ENCODE data around the gene CYP27A1.
"Not testable (repeated sequence)": the region's sequence is repeated elsewhere in the genome, so short reads cannot be mapped to it uniquely, and the experiment has no call there.

DNA sequence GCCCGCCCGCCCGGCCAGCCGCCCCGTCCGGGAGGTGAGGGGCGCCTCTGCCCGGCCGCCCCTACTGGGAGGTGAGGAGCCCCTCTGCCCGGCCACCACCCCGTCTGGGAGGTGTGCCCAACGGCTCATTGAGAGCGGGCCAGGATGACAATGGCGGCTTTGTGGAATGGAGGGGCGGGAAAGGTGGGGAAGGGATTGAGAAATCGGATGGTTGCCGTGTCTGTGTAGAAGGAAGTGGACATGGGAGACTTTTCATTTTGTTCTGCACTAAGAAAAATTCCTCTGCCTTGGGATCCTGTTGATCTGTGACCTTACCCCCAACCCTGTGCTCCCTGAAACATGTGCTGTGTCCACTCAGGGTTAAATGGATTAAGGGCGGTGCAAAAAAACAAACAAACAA lies 65.0 kb downstream of the CYP27A1 start:
- TF ChIP-seq, protein P1, sequence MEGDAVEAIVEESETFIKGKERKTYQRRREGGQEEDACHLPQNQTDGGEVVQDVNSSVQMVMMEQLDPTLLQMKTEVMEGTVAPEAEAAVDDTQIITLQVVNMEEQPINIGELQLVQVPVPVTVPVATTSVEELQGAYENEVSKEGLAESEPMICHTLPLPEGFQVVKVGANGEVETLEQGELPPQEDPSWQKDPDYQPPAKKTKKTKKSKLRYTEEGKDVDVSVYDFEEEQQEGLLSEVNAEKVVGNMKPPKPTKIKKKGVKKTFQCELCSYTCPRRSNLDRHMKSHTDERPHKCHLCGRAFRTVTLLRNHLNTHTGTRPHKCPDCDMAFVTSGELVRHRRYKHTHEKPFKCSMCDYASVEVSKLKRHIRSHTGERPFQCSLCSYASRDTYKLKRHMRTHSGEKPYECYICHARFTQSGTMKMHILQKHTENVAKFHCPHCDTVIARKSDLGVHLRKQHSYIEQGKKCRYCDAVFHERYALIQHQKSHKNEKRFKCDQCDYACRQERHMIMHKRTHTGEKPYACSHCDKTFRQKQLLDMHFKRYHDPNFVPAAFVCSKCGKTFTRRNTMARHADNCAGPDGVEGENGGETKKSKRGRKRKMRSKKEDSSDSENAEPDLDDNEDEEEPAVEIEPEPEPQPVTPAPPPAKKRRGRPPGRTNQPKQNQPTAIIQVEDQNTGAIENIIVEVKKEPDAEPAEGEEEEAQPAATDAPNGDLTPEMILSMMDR (IDR thresholded peaks at IDR 0.05) = not testable (repeated sequence)
- TF ChIP-seq POLR2A (IDR thresholded peaks at IDR 0.05) = not testable (repeated sequence)
